HCT116 (cell line): ENCODE data around the gene TMEM117. TPM values are rescaled to one million over a fixed set of nuclear protein-coding genes. Genes with fewer than 3 reads are reported as not detected.

Source experiments
- ATAC-seq: fragments of 200-7000 bp; cut with Tn5 transposase; 2 replicates; pipeline ENCODE4 v1.9.1; 2020; ENCODE audit warnings: mild to moderate bottlenecking, moderate library complexity
- BruUV-seq: library from RNA; stranded (reverse); fragments of 400-500 nt; replicated peaks from 2 replicates; lab custom pipeline; 2021; lab: Mats Ljungman, UMichigan
- CTCF ChIA-PET: fragments of 300-600 bp; sonication (Branson Sonifier 250); formaldehyde crosslinking; loops from one replicate; lab custom pipeline; 2021; ENCODE audit warnings: antibody characterized with exemption; lab: Charles Lee
- POLR2A ChIA-PET: fragments of 300-600, 350-600 bp; sonication (Branson Sonifier 250); formaldehyde crosslinking; loops from one replicate; lab custom pipeline; 2021; ENCODE audit warnings: antibody characterized with exemption; lab: Charles Lee
- RAD21 ChIA-PET, 2 experiments: fragments of 300-600 bp; sonication (Branson Sonifier 250); formaldehyde crosslinking; loops; one replicate each; lab custom pipeline; 2023; ENCODE audit warnings: low total read pairs in 2 of 2; ENCODE audit not compliant: uncharacterized antibody in 2 of 2, unreplicated experiment in 2 of 2, low non-redundant PET in 1 of 2; lab: Charles Lee
- DNase-seq: peaks from one replicate; pipeline ENCODE4 v3.0.0-alpha.2; 2010; ENCODE audit warnings: low read depth, low spot score
- H2AFZ ChIP-seq: fragments of 200-600 bp; shearing (Covaris generic), sonication (generic); 2 replicates; pipeline ENCODE4 v1.6.1; 2017; ENCODE audit warnings: low read depth, mixed run types, mixed read lengths, antibody characterized with exemption, low read length; ENCODE audit not compliant: poor library complexity, severe bottlenecking
- H3K27ac ChIP-seq: 2 replicates; pipeline ENCODE4 v1.5.1; 2012; ENCODE audit warnings: low read depth, low read length
- H3K27me3 ChIP-seq: fragments of 200-600 bp; sonication (generic); 2 replicates; pipeline ENCODE4 v1.6.1; 2016; ENCODE audit warnings: mixed run types, low read length, mixed read lengths; ENCODE audit not compliant: insufficient read depth
- H3K36me3 ChIP-seq, 2 experiments: fragments of 200-500 bp in 1 of 2; fragments of 200-600 bp in 1 of 2; sonication (Bioruptor generic) in 1 of 2; sonication (generic) in 1 of 2; 2 replicates each; pipeline versions ENCODE4 v1.5.1 to v1.6.1; 2014 to 2016; ENCODE audit warnings: low read length in 2 of 2, inconsistent platforms in 1 of 2, mixed read lengths in 1 of 2, mixed run types in 1 of 2; ENCODE audit not compliant: insufficient read depth in 2 of 2, control insufficient read depth in 1 of 2
- H3K4me1 ChIP-seq, 2 experiments: fragments of 200-600 bp in 1 of 2; sonication (generic) in 1 of 2; 2 replicates each; pipeline versions ENCODE4 v1.5.1 to v1.6.1; 2012 to 2017; ENCODE audit warnings: low read length in 2 of 2, inconsistent platforms in 1 of 2, mild to moderate bottlenecking in 1 of 2, mixed read lengths in 1 of 2, mixed run types in 1 of 2, moderate library complexity in 1 of 2; ENCODE audit not compliant: insufficient read depth in 2 of 2, control insufficient read depth in 1 of 2
- H3K4me2 ChIP-seq: fragments of 200-600 bp; sonication (generic); 2 replicates; pipeline ENCODE4 v1.6.1; 2017; ENCODE audit warnings: mixed run types, low read length, mixed read lengths
- H3K4me3 ChIP-seq, 2 experiments: fragments of 200-600 bp in 1 of 2; sonication (generic) in 1 of 2; replicated peaks in 1 of 2; 2 replicates each; pipeline ENCODE4 v1.5.1; 2011 to 2016; ENCODE audit warnings: low read length in 2 of 2, control low read depth in 1 of 2, low read depth in 1 of 2, mild to moderate bottlenecking in 1 of 2, mixed read lengths in 1 of 2, mixed run types in 1 of 2
- H3K79me2 ChIP-seq: fragments of 200-600 bp; sonication (generic); 2 replicates; pipeline ENCODE4 v1.6.1; 2017; ENCODE audit warnings: mild to moderate bottlenecking, mixed run types, low read length, moderate library complexity, mixed read lengths; ENCODE audit not compliant: insufficient read depth
- H3K9ac ChIP-seq: fragments of 200-600 bp; sonication (generic); 2 replicates; pipeline ENCODE4 v1.6.1; 2016; ENCODE audit warnings: low read length, mixed read lengths
- H3K9me2 ChIP-seq: fragments of 200-600 bp; sonication (generic), shearing (Covaris generic); 2 replicates; pipeline ENCODE4 v1.6.1; 2017; ENCODE audit warnings: mixed run types, mild to moderate bottlenecking, moderate library complexity; ENCODE audit not compliant: insufficient read depth
- H3K9me3 ChIP-seq, 2 experiments: fragments of 200-500 bp in 1 of 2; fragments of 200-600 bp in 1 of 2; sonication (Bioruptor generic) in 1 of 2; sonication (generic) in 1 of 2; 2 replicates each; pipeline ENCODE4 v1.6.1; 2014 to 2017; ENCODE audit warnings: low read length in 2 of 2, mixed read lengths in 2 of 2, inconsistent platforms in 1 of 2, low read depth in 1 of 2, mild to moderate bottlenecking in 1 of 2, mixed run types in 1 of 2, moderate library complexity in 1 of 2; ENCODE audit not compliant: control insufficient read depth in 1 of 2, insufficient read depth in 1 of 2
- H4K20me1 ChIP-seq: fragments of 200-600 bp; sonication (generic), shearing (Covaris generic); 2 replicates; pipeline ENCODE4 v1.6.1; 2017; ENCODE audit warnings: mixed run types, mild to moderate bottlenecking, moderate library complexity; ENCODE audit not compliant: insufficient read depth
- CBX3 ChIP-seq: IDR thresholded peaks from 2 replicates; pipeline ENCODE4 v1.6.1; 2012; ENCODE audit warnings: low read depth
- CEBPB ChIP-seq: IDR thresholded peaks from 2 replicates; pipeline ENCODE4 v1.6.1; 2012; ENCODE audit warnings: low read depth
- EGR1 ChIP-seq: IDR thresholded peaks from 2 replicates; pipeline ENCODE4 v1.6.1; 2012; ENCODE audit warnings: low read depth
- EZH2 ChIP-seq: fragments of 200-600 bp; sonication (generic); IDR thresholded peaks from 2 replicates; pipeline ENCODE4 v1.6.1; 2017; ENCODE audit warnings: antibody characterized with exemption, mixed run types
- EZH2phosphoT487 ChIP-seq: fragments of 200-600 bp; IDR thresholded peaks from 2 replicates; pipeline ENCODE4 v1.6.1; 2018; ENCODE audit warnings: antibody characterized with exemption, borderline replicate concordance
- FOSL1 ChIP-seq: IDR thresholded peaks from 2 replicates; pipeline ENCODE4 v1.6.1; 2012; ENCODE audit warnings: low read depth
- JUND ChIP-seq: IDR thresholded peaks from 2 replicates; pipeline ENCODE4 v1.6.1; 2012
- POLR2A ChIP-seq: IDR thresholded peaks from 2 replicates; pipeline ENCODE4 v1.7.0; 2011; ENCODE audit warnings: borderline replicate concordance; ENCODE audit not compliant: insufficient read depth, insufficient read length; ENCODE audit errors: extremely low read depth
- POLR2AphosphoS5 ChIP-seq: IDR thresholded peaks from 2 replicates; pipeline ENCODE4 v1.6.1; 2011; ENCODE audit warnings: mild to moderate bottlenecking, low read depth, low read length, moderate library complexity
- RAD21 ChIP-seq: IDR thresholded peaks from 2 replicates; pipeline ENCODE4 v1.6.1; 2012; ENCODE audit warnings: low read depth, mild to moderate bottlenecking
- SIN3A ChIP-seq: IDR thresholded peaks from 2 replicates; pipeline ENCODE4 v1.6.1; 2012; ENCODE audit warnings: low read depth
- SRF ChIP-seq: IDR thresholded peaks from 2 replicates; pipeline ENCODE4 v1.6.1; 2012; ENCODE audit warnings: low read depth
- TCF7L2 ChIP-seq: IDR thresholded peaks from 2 replicates; pipeline ENCODE4 v1.7.0; 2011; ENCODE audit warnings: borderline replicate concordance, inconsistent platforms; ENCODE audit not compliant: insufficient read depth, insufficient read length; ENCODE audit errors: extremely low read depth
- YY1 ChIP-seq: IDR thresholded peaks from 2 replicates; pipeline ENCODE4 v1.6.1; 2011; ENCODE audit warnings: low read length, low read depth, moderate library complexity, mild to moderate bottlenecking; ENCODE audit not compliant: insufficient replicate concordance; ENCODE audit errors: extremely low read depth
- ZFX ChIP-seq: fragments of 450-650 bp; IDR thresholded peaks from 2 replicates; pipeline ENCODE4 v1.6.1; 2017
- ZNF274 ChIP-seq: fragments of 200-500 bp; sonication (Bioruptor generic); IDR thresholded peaks from 2 replicates; pipeline ENCODE4 v1.6.1; 2014; ENCODE audit warnings: mild to moderate bottlenecking, low read depth, low read length, inconsistent platforms
- intact Hi-C: fragments of 100-400 bp; cut with micrococcal nuclease; formaldehyde crosslinking; loops from 2 replicates; pipeline ENCODE4 v1.10.0; 2022
- total RNA-seq: library from RNA; stranded (reverse); gene quantifications from one replicate; pipeline ENCODE4 v1.2.1, GENCODE V29; 2021; ENCODE audit not compliant: unreplicated experiment
- TF ChIP-seq, protein P1 (sequence below): IDR thresholded peaks from 2 replicates; pipeline ENCODE4 v1.6.1; 2012
- TF ChIP-seq, protein P2 (sequence below): IDR thresholded peaks from 2 replicates; pipeline ENCODE4 v1.6.1; 2011; ENCODE audit warnings: mild to moderate bottlenecking, low read length, moderate library complexity; ENCODE audit not compliant: insufficient replicate concordance; ENCODE audit errors: extremely low read depth
- TF ChIP-seq, protein P3 (sequence below): IDR thresholded peaks from 2 replicates; pipeline ENCODE4 v1.6.1; 2012; ENCODE audit warnings: low read depth
- TF ChIP-seq, protein P4 (sequence below), 3 experiments: fragments of 200-600 bp in 1 of 3; sonication (generic) in 1 of 3; IDR thresholded peaks in 2 of 3; conservative IDR thresholded peaks in 1 of 3; 2 replicates each; pipeline ENCODE4 v1.5.1; 2012 to 2017; ENCODE audit warnings: low read depth in 2 of 3, low read length in 2 of 3, antibody characterized with exemption in 1 of 3, borderline replicate concordance in 1 of 3, control low read depth in 1 of 3, mild to moderate bottlenecking in 1 of 3, mixed read lengths in 1 of 3, mixed run types in 1 of 3, moderate library complexity in 1 of 3; ENCODE audit not compliant: insufficient read depth in 1 of 3

TMEM117 gene
- total RNA-seq, 1 experiment from 2014 or later: 3.6 TPM

DNA sequence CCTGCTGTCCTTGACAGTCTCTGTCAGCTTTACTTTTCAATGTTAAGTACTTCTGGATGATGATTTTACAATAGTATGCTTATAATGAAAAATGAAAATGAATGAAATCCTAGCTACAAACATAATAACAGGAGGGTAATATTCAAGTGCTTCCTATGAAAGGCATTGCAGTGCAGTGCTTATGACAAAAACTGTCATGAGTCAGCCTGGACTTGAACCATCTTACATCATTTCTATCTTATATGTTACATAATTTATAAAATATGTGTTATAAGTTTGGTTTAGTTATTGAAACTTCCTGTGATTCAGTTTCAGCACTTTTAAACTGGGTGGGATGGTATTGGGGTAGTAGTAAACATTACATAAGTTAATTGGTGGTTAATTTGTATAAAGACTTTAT, 451.7 kb downstream of the TMEM117 start:
- Histone ChIP-seq H3K27me3 (no peaks in the 10 kb centered on the region), H3K4me2 (no peak overlapping the region), H3K9ac (no peak overlapping the region), H3K4me1 (no peaks in the 10 kb centered on the region), H3K27ac (no peak overlapping the region), H3K36me3 (no peaks in the 10 kb centered on the region), H3K79me2 (no peaks in the 10 kb centered on the region), H3K9me2 (no peaks in the 10 kb centered on the region), H2AFZ (no peak overlapping the region), H4K20me1 (no peaks in the 10 kb centered on the region), H3K9me3 (no peaks in the 10 kb centered on the region), H3K4me3 (no peak overlapping the region)
- no peak for TF ChIP-seq CEBPB
- TF ChIP-seq YY1: no peak
- no peak for TF ChIP-seq FOSL1
- TF ChIP-seq CBX3: no peak
- no peak for TF ChIP-seq EZH2
- TF ChIP-seq EZH2phosphoT487: no peak
- TF ChIP-seq TCF7L2: no peak
- TF ChIP-seq POLR2A: no peak
- TF ChIP-seq, protein P1, sequence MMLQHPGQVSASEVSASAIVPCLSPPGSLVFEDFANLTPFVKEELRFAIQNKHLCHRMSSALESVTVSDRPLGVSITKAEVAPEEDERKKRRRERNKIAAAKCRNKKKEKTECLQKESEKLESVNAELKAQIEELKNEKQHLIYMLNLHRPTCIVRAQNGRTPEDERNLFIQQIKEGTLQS: no peak
- TF ChIP-seq, protein P2, sequence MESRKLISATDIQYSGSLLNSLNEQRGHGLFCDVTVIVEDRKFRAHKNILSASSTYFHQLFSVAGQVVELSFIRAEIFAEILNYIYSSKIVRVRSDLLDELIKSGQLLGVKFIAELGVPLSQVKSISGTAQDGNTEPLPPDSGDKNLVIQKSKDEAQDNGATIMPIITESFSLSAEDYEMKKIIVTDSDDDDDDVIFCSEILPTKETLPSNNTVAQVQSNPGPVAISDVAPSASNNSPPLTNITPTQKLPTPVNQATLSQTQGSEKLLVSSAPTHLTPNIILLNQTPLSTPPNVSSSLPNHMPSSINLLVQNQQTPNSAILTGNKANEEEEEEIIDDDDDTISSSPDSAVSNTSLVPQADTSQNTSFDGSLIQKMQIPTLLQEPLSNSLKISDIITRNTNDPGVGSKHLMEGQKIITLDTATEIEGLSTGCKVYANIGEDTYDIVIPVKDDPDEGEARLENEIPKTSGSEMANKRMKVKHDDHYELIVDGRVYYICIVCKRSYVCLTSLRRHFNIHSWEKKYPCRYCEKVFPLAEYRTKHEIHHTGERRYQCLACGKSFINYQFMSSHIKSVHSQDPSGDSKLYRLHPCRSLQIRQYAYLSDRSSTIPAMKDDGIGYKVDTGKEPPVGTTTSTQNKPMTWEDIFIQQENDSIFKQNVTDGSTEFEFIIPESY: no peak
- TF ChIP-seq ZFX: no peak
- TF ChIP-seq ZNF274: no peak
- TF ChIP-seq, protein P3, sequence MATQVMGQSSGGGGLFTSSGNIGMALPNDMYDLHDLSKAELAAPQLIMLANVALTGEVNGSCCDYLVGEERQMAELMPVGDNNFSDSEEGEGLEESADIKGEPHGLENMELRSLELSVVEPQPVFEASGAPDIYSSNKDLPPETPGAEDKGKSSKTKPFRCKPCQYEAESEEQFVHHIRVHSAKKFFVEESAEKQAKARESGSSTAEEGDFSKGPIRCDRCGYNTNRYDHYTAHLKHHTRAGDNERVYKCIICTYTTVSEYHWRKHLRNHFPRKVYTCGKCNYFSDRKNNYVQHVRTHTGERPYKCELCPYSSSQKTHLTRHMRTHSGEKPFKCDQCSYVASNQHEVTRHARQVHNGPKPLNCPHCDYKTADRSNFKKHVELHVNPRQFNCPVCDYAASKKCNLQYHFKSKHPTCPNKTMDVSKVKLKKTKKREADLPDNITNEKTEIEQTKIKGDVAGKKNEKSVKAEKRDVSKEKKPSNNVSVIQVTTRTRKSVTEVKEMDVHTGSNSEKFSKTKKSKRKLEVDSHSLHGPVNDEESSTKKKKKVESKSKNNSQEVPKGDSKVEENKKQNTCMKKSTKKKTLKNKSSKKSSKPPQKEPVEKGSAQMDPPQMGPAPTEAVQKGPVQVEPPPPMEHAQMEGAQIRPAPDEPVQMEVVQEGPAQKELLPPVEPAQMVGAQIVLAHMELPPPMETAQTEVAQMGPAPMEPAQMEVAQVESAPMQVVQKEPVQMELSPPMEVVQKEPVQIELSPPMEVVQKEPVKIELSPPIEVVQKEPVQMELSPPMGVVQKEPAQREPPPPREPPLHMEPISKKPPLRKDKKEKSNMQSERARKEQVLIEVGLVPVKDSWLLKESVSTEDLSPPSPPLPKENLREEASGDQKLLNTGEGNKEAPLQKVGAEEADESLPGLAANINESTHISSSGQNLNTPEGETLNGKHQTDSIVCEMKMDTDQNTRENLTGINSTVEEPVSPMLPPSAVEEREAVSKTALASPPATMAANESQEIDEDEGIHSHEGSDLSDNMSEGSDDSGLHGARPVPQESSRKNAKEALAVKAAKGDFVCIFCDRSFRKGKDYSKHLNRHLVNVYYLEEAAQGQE: no peak
- no peak for TF ChIP-seq EGR1
- TF ChIP-seq JUND: no peak
- no peak for TF ChIP-seq RAD21
- no peak for TF ChIP-seq SIN3A
- no peak for TF ChIP-seq SRF
- TF ChIP-seq, protein P4, sequence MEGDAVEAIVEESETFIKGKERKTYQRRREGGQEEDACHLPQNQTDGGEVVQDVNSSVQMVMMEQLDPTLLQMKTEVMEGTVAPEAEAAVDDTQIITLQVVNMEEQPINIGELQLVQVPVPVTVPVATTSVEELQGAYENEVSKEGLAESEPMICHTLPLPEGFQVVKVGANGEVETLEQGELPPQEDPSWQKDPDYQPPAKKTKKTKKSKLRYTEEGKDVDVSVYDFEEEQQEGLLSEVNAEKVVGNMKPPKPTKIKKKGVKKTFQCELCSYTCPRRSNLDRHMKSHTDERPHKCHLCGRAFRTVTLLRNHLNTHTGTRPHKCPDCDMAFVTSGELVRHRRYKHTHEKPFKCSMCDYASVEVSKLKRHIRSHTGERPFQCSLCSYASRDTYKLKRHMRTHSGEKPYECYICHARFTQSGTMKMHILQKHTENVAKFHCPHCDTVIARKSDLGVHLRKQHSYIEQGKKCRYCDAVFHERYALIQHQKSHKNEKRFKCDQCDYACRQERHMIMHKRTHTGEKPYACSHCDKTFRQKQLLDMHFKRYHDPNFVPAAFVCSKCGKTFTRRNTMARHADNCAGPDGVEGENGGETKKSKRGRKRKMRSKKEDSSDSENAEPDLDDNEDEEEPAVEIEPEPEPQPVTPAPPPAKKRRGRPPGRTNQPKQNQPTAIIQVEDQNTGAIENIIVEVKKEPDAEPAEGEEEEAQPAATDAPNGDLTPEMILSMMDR (IDR thresholded peaks at IDR 0.05 in 2 of 3, conservative IDR thresholded peaks at IDR 0.05 in 1 of 3; ENCODE audit: borderline replicate concordance in 1 of 3, insufficient read depth in 1 of 3, low read depth in 2 of 3, low read length in 2 of 3): no peak
- no peak for TF ChIP-seq POLR2AphosphoS5
- CTCF ChIA-PET: no interaction called here
- RAD21 ChIA-PET: no interaction called here
- ATAC-seq (no peak), DNase-seq (no peak)
- POLR2A ChIA-PET: no interaction called here
- intact Hi-C loops: no loop called here
- BruUV-seq: no TSS peak
